WTC11 (cell line): ENCODE results near the gene ATP2A1.

Experiments used
- CREB1 ChIP-seq: sonication (generic); formaldehyde crosslinking; IDR thresholded peaks from 2 replicates; pipeline ENCODE4 v1.8.0; 2023; ENCODE audit warnings: mild to moderate bottlenecking, missing genetic modification reagents
- JUN ChIP-seq: sonication (generic); formaldehyde crosslinking; IDR thresholded peaks from 2 replicates; pipeline ENCODE4 v1.8.0; 2023; ENCODE audit warnings: mild to moderate bottlenecking, missing genetic modification reagents
- NR1H2 ChIP-seq: sonication (generic); formaldehyde crosslinking; IDR thresholded peaks from 2 replicates; pipeline ENCODE4 v1.9.0; 2021; ENCODE audit warnings: mild to moderate bottlenecking, moderate library complexity, missing genetic modification reagents
- TF ChIP-seq, protein P1 (sequence below): sonication (generic); formaldehyde crosslinking; IDR thresholded peaks from 2 replicates; pipeline ENCODE4 v1.8.1; 2023; ENCODE audit warnings: mild to moderate bottlenecking, missing genetic modification reagents, moderate library complexity
- TF ChIP-seq, protein P2 (sequence below): fragments of 250-450 bp; sonication (Bioruptor Pico); IDR thresholded peaks from 2 replicates; pipeline ENCODE4 v1.9.0; 2021; ENCODE audit warnings: mild to moderate bottlenecking, borderline replicate concordance
- TF ChIP-seq, protein P3 (sequence below): fragments of 200-600 bp; IDR thresholded peaks from 2 replicates; pipeline ENCODE4 v1.8.0; 2022; ENCODE audit warnings: antibody characterized with exemption
- TF ChIP-seq, protein P4 (sequence below): sonication (generic); formaldehyde crosslinking; IDR thresholded peaks from 2 replicates; pipeline ENCODE4 v1.8.1; 2022; ENCODE audit warnings: missing genetic modification reagents, borderline replicate concordance

DNA sequence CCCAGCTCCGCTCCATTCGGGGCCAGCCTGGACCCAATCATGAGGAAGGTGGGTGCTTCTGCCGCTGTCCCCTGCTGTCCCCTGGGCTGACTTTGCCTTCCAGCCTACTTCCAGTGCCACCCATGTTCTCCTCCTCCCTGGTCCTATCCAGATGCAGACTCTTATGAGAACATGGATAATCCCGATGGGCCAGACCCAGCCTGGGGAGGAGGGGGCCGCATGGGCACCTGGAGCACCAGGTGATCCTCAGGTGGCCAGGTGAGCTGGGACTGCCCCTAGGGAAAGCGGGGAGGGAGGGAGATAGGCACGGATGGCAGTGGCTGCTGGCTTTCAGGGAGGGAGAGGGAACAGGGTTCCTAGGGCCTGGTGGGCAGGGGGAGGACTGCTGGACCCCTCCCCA, 60.4 kb downstream of the ATP2A1 start:
- TF ChIP-seq, protein P1, sequence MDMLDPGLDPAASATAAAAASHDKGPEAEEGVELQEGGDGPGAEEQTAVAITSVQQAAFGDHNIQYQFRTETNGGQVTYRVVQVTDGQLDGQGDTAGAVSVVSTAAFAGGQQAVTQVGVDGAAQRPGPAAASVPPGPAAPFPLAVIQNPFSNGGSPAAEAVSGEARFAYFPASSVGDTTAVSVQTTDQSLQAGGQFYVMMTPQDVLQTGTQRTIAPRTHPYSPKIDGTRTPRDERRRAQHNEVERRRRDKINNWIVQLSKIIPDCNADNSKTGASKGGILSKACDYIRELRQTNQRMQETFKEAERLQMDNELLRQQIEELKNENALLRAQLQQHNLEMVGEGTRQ (CRISPR knock-in tag), result no peak
- TF ChIP-seq, protein P2, sequence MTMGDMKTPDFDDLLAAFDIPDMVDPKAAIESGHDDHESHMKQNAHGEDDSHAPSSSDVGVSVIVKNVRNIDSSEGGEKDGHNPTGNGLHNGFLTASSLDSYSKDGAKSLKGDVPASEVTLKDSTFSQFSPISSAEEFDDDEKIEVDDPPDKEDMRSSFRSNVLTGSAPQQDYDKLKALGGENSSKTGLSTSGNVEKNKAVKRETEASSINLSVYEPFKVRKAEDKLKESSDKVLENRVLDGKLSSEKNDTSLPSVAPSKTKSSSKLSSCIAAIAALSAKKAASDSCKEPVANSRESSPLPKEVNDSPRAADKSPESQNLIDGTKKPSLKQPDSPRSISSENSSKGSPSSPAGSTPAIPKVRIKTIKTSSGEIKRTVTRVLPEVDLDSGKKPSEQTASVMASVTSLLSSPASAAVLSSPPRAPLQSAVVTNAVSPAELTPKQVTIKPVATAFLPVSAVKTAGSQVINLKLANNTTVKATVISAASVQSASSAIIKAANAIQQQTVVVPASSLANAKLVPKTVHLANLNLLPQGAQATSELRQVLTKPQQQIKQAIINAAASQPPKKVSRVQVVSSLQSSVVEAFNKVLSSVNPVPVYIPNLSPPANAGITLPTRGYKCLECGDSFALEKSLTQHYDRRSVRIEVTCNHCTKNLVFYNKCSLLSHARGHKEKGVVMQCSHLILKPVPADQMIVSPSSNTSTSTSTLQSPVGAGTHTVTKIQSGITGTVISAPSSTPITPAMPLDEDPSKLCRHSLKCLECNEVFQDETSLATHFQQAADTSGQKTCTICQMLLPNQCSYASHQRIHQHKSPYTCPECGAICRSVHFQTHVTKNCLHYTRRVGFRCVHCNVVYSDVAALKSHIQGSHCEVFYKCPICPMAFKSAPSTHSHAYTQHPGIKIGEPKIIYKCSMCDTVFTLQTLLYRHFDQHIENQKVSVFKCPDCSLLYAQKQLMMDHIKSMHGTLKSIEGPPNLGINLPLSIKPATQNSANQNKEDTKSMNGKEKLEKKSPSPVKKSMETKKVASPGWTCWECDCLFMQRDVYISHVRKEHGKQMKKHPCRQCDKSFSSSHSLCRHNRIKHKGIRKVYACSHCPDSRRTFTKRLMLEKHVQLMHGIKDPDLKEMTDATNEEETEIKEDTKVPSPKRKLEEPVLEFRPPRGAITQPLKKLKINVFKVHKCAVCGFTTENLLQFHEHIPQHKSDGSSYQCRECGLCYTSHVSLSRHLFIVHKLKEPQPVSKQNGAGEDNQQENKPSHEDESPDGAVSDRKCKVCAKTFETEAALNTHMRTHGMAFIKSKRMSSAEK (CRISPR knock-in tag), result no peak
- TF ChIP-seq, protein P3, sequence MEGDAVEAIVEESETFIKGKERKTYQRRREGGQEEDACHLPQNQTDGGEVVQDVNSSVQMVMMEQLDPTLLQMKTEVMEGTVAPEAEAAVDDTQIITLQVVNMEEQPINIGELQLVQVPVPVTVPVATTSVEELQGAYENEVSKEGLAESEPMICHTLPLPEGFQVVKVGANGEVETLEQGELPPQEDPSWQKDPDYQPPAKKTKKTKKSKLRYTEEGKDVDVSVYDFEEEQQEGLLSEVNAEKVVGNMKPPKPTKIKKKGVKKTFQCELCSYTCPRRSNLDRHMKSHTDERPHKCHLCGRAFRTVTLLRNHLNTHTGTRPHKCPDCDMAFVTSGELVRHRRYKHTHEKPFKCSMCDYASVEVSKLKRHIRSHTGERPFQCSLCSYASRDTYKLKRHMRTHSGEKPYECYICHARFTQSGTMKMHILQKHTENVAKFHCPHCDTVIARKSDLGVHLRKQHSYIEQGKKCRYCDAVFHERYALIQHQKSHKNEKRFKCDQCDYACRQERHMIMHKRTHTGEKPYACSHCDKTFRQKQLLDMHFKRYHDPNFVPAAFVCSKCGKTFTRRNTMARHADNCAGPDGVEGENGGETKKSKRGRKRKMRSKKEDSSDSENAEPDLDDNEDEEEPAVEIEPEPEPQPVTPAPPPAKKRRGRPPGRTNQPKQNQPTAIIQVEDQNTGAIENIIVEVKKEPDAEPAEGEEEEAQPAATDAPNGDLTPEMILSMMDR, result no peak
- TF ChIP-seq CREB1 (no peak), JUN (CRISPR knock-in tag) (no peak), NR1H2 (CRISPR knock-in tag) (no peak)
- TF ChIP-seq, protein P4, sequence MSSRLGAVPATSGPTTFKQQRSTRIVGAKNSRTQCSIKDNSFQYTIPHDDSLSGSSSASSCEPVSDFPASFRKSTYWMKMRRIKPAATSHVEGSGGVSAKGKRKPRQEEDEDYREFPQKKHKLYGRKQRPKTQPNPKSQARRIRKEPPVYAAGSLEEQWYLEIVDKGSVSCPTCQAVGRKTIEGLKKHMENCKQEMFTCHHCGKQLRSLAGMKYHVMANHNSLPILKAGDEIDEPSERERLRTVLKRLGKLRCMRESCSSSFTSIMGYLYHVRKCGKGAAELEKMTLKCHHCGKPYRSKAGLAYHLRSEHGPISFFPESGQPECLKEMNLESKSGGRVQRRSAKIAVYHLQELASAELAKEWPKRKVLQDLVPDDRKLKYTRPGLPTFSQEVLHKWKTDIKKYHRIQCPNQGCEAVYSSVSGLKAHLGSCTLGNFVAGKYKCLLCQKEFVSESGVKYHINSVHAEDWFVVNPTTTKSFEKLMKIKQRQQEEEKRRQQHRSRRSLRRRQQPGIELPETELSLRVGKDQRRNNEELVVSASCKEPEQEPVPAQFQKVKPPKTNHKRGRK (CRISPR knock-in tag), result no peak
